Keratinocyte (primary cell): Measurements from ENCODE around the gene FOXN1.

Experiments
- CTCF ChIP-seq, 3 experiments: IDR thresholded peaks in 1 of 3; conservative IDR thresholded peaks in 1 of 3; optimal IDR thresholded peaks in 1 of 3; 2 replicates in 2 of 3; 3 replicates in 1 of 3; pipeline versions ENCODE3 to v1.5.1; 2011; ENCODE audit warnings: low read length in 3 of 3, mild to moderate bottlenecking in 3 of 3, moderate library complexity in 2 of 3, control low read depth in 1 of 3, inconsistent platforms in 1 of 3; ENCODE audit not compliant: insufficient read depth in 2 of 3; ENCODE audit errors: extremely low read depth in 1 of 3
- EZH2 ChIP-seq: IDR thresholded peaks from one replicate; pipeline ENCODE4 v1.6.1; 2012; ENCODE audit warnings: inconsistent platforms, mild to moderate bottlenecking, low read length, moderate library complexity

DNA sequence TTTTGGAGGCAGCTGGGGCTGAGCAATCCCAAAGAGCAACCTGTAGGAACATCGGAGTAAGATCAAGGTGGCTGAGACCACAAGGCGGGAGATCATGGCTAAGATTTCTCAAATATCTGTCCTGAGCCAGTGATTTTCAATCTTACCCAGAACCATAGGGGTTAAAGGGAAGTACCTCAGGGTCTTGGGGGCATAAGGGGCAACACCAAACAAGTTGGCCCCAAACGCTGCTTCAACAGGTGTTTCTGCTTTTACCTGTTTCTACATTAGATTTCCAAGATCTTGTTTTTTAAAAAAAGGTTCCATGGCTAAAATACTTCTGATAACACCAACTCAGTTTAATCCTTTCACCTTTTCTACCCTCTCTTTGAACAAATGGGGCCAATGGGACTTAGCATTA, 48.9 kb downstream of the FOXN1 start:
- no peak for TF ChIP-seq EZH2
- TF ChIP-seq CTCF (optimal IDR thresholded peaks at IDR 0.05 in 1 of 3, IDR thresholded peaks at IDR 0.05 in 1 of 3, conservative IDR thresholded peaks at IDR 0.05 in 1 of 3; ENCODE audit: extremely low read depth in 1 of 3, insufficient read depth in 2 of 3, low read length in 3 of 3) = no peak
